ENCODE data around the gene VEGFB. TPM values are rescaled to one million over a fixed set of nuclear protein-coding genes. Genes with fewer than 3 reads are reported as not detected.

Gene VEGFB
- total and polyA plus RNA-seq, 8 donors, result 72.9 to 132 (median 86.6) TPM

GRCh38 chr11:64238999-64239398 lies 4.6 kb downstream of the VEGFB start:
- H3K9me3 ChIP-seq, result no peaks in the 10 kb centered on the region
- no peak overlapping the region for H3K4me3 ChIP-seq
- ATAC-seq, result no peak
- TF ChIP-seq, protein P1, sequence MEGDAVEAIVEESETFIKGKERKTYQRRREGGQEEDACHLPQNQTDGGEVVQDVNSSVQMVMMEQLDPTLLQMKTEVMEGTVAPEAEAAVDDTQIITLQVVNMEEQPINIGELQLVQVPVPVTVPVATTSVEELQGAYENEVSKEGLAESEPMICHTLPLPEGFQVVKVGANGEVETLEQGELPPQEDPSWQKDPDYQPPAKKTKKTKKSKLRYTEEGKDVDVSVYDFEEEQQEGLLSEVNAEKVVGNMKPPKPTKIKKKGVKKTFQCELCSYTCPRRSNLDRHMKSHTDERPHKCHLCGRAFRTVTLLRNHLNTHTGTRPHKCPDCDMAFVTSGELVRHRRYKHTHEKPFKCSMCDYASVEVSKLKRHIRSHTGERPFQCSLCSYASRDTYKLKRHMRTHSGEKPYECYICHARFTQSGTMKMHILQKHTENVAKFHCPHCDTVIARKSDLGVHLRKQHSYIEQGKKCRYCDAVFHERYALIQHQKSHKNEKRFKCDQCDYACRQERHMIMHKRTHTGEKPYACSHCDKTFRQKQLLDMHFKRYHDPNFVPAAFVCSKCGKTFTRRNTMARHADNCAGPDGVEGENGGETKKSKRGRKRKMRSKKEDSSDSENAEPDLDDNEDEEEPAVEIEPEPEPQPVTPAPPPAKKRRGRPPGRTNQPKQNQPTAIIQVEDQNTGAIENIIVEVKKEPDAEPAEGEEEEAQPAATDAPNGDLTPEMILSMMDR (IDR thresholded peaks at IDR 0.05), result no peak
- peaks cover 0 to 2% of the 10 kb centered on the region in 2 donors for H3K27me3 ChIP-seq
- H3K4me1 ChIP-seq, result peaks cover 16 to 83% of the 10 kb centered on the region in 2 donors
- H3K27ac ChIP-seq, result peak overlapping the region; percentile 26 to 98
- H3K36me3 ChIP-seq, result peaks cover 0 to 29% of the 10 kb centered on the region in 2 donors
- intact Hi-C loops (cut with DNase I), result no loop called here
- no peak for DNase-seq

DNA sequence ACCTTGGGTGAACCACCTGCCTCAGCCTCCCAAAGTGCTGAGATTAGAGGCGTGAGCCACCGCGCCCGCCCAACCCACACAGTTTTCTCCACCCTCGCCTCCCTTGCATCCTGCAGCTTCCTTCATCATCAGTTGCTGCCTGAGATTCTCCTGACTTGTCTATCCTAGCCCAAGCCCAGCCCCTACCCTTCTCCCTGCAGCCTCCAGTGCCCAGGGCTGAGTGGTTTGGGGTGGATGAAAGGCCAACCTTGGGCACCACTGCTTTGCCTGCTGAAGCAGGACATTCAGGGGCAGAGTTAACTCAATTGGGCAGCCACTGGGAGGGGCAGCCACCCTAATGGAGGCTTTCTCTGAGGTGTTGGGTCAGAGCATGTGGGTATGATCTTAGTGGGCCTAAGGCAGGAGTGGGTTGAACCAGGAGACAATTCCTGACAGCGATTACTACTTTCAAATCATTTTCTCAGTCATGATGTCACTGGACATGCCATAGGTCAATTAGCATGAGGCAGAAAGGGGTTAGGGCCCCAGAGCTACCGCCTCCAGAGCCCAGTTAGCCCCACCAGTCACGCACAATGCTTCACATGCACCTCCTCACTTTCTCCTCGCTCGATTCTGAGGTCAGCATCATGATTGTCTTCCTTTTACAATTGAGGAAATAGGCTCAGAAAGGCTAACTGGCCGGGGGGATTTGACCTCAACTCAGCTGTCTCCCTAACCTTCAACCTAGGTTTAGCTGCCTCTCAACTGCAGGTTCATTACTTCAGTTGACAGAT lies 5.5 kb downstream of the VEGFB start:
- intact Hi-C loops (cut with DNase I), result no loop called here
- DNase-seq (peak in 1 of 4 donors; percentile 42), ATAC-seq (no peak)
- H3K9me3 ChIP-seq, result no peaks in the 10 kb centered on the region
- peak overlapping the region in 1 of 2 donors; percentile 82 for H3K4me3 ChIP-seq
- no peaks in the 10 kb centered on the region for H3K27me3 ChIP-seq
- TF ChIP-seq, protein P1 (IDR thresholded peaks at IDR 0.05), result no peak
- H3K27ac ChIP-seq, result peak overlapping the region; percentile 98 to 100
- H3K36me3 ChIP-seq, result peaks cover 0 to 34% of the 10 kb centered on the region in 2 donors
- H3K4me1 ChIP-seq, result peaks cover 16 to 85% of the 10 kb centered on the region in 2 donors

DNA sequence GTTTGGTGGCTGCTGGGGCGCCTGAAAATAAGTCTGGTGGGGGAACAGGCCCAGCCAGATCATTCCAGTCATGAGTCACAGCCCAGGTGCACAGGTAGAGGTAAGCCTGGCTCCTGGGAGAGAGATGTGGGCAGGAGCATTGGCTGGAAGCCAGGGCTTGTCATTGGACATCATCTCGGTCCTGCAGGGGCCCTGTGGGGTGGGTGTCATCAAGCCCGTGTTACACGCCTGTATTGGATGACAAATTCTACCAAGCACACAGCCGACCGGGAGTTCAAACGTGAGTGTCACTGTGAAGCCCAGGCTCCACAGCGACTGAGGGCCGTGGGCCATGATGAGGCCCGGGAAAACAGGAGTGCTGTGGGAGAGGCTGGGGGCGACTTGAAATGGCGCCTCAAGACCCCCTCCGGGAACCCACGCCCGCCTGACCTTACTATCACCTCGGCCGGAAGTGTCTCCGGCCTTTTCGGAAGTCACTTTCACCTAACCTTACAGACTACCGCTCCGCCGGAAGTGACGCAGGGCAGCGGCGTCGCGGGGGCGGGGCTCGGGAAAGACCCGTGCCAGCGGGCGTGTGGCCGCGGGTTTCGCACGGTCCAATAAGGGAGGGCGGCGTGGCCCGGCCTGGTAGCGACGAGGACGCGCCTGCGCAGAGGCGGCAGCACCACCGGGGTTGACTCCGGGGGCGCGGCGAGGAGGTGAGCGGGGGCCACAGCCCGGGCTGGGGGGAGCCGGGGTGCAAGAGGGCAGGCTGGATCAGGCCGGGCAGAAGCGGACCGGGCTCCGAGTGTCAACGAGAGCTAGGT lies 6.3 kb downstream of the VEGFB start, which contains the start of gene FKBP2:
Gene FKBP2 (plus strand): TSS at position 661 of the 806 bp plus-strand sequence. CDS start 1,293 bp downstream, outside the sequence.
- Histone ChIP-seq H3K27me3 (no peaks in the 10 kb centered on the region), H3K4me3 (peak within 1 kb of the TSS; percentile 79 to 82), H3K9me3 (no peaks in the 10 kb centered on the region), H3K27ac (peak within 1 kb of the TSS; percentile 98 to 100), H3K4me1 (peaks cover 20 to 85% of the 10 kb centered on the region in 2 donors), H3K36me3 (peaks cover 0 to 34% of the 10 kb centered on the region in 2 donors)
- intact Hi-C loops (cut with DNase I), result no loop called here
- peak; percentile 97 to 99 (median 98) for DNase-seq
- peak; percentile 73 for ATAC-seq
- TF ChIP-seq, protein P1 (IDR thresholded peaks at IDR 0.05), result no peak

- ATAC-seq (peak; percentile 86), DNase-seq (peak; percentile 100)
- Histone ChIP-seq H3K27ac (peak overlapping the region; percentile 98 to 100), H3K9me3 (no peaks in the 10 kb centered on the region), H3K27me3 (no peaks in the 10 kb centered on the region), H3K4me3 (peak overlapping the region; percentile 42 to 82), H3K36me3 (peaks cover 0 to 34% of the 10 kb centered on the region in 2 donors), H3K4me1 (peaks cover 20 to 85% of the 10 kb centered on the region in 2 donors)
- intact Hi-C loops (cut with DNase I), result no loop called here
- TF ChIP-seq, protein P1 (IDR thresholded peaks at IDR 0.05), result no peak
These were observed 6.8 kb downstream of the VEGFB start for GRCh38 chr11:64241241-64241490.
